Activated CD8-positive, alpha-beta T cell treated with anti-CD3 and anti-CD28 coated beads for 36 hours (primary cell): ENCODE data around the gene ADD3. TPM values are rescaled to one million over a fixed set of nuclear protein-coding genes. Genes with fewer than 3 reads are reported as not detected.

Experiments
- ATAC-seq: fragments of 200-7000 bp; cut with Tn5 transposase; one replicate; pipeline ENCODE4 v1.10.0; 2021; ENCODE audit warnings: mild to moderate bottlenecking, moderate library complexity
- CTCF ChIA-PET: fragments of 350-600 bp; sonication (Branson Sonifier 250); formaldehyde crosslinking; loops from one replicate; lab custom pipeline; 2021; ENCODE audit warnings: antibody characterized with exemption; lab: Charles Lee
- POLR2A ChIA-PET: fragments of 350-600 bp; sonication (Branson Sonifier 250); formaldehyde crosslinking; loops from one replicate; lab custom pipeline; 2021; ENCODE audit warnings: antibody characterized with exemption; lab: Charles Lee
- DNase-seq: peaks from one replicate; pipeline ENCODE4 v3.0.0-alpha.2; 2020
- H3K27ac Mint-ChIP-seq: one replicate; pipeline ENCODE4 v1.8.0; 2021; ENCODE audit warnings: mild to moderate bottlenecking, mixed read lengths
- H3K27me3 Mint-ChIP-seq: one replicate; pipeline ENCODE4 v1.8.0; 2021; ENCODE audit warnings: mixed read lengths
- H3K36me3 Mint-ChIP-seq: one replicate; pipeline ENCODE4 v1.8.0; 2021; ENCODE audit warnings: low read depth, mixed read lengths
- H3K4me1 Mint-ChIP-seq: one replicate; pipeline ENCODE4 v1.8.0; 2021; ENCODE audit warnings: low read depth, mixed read lengths
- H3K4me3 Mint-ChIP-seq: one replicate; pipeline ENCODE4 v1.8.0; 2021; ENCODE audit warnings: mild to moderate bottlenecking, moderate library complexity, mixed read lengths
- H3K9me3 Mint-ChIP-seq: one replicate; pipeline ENCODE4 v1.8.0; 2021; ENCODE audit warnings: mixed read lengths
- CTCF ChIP-seq: fragments of 200-600 bp; IDR thresholded peaks from one replicate; pipeline ENCODE4 v1.8.0; 2022; ENCODE audit warnings: antibody characterized with exemption, mild to moderate bottlenecking
- intact Hi-C: fragments of 100-400 bp; cut with micrococcal nuclease; formaldehyde crosslinking; loops from one replicate; pipeline ENCODE4 v1.10.0; 2022
- total RNA-seq, 2 experiments: library from RNA; stranded (reverse); gene quantifications; one replicate each; pipeline ENCODE4 v1.2.3, GENCODE V29; 2021

Gene ADD3
- total RNA-seq, 2 experiments from 2014 or later = 66.8 to 77.0 TPM

DNA sequence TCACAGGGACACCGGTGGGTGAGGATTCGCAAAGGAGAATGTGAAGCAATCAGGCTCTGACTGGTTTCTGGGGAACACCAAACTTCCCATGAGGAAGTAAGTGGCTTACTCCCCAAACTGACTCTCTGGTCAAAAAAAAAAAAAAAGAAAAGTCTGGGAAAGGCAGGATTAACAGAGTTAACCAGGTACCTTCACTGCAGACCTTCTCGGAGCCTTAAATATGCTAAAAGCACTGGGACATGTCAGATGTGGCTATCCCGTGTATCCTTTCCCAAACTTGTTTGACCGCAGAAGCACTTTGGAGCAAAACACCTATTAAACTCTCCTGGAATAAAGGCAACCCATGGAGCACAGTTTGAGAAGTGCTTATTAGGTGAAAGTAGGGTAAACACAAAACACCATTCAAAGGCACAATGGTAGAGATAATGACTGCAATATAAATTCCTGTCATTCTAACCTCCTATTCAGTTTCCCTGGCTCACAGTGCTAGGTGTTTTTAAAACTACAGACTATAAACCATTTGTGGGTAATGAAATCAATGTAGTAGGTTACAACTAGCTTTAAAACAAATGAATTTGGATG, 155.5 kb downstream of the ADD3 start:
- Mint-ChIP-seq H3K9me3 (no peaks in the 10 kb centered on the region), H3K36me3 (no peaks in the 10 kb centered on the region), H3K27me3 (peaks cover 79% of the 10 kb centered on the region), H3K4me3 (no peak overlapping the region), H3K4me1 (peaks cover 17% of the 10 kb centered on the region), H3K27ac (no peak overlapping the region)
- no peak for DNase-seq
- no peak for TF ChIP-seq CTCF
- ChIA-PET POLR2A (interaction anchor here (0.9 to 1.5 kb wide), 2 partner anchors 28 to 44 kb away, joined by 3 to 4 read pairs; partner anchors contain the start of gene MXI1), CTCF (interaction anchor here (0.6 to 5.3 kb wide), 4 partner anchors 10 to 116 kb away, joined by 3 to 20 read pairs (median 4); no protein-coding TSS in a partner anchor)
- intact Hi-C loops = no loop called here
- no peak for ATAC-seq

GRCh38 chr10:110163841-110164240, 156.1 kb downstream of the ADD3 start:
- H3K27me3 Mint-ChIP-seq = peaks cover 79% of the 10 kb centered on the region
- H3K4me1 Mint-ChIP-seq = peaks cover 19% of the 10 kb centered on the region
- ChIA-PET POLR2A (interaction anchor here (0.9 to 1.5 kb wide), 2 partner anchors 27 to 43 kb away, joined by 3 to 4 read pairs; partner anchors contain the start of gene MXI1), CTCF (interaction anchor here (0.6 to 5.3 kb wide), 4 partner anchors 11 to 115 kb away, joined by 3 to 20 read pairs (median 4); no protein-coding TSS in a partner anchor)
- intact Hi-C loops = no loop called here
- H3K27ac Mint-ChIP-seq = no peak overlapping the region
- no peak overlapping the region for H3K4me3 Mint-ChIP-seq
- TF ChIP-seq CTCF = no peak
- H3K36me3 Mint-ChIP-seq = no peaks in the 10 kb centered on the region
- H3K9me3 Mint-ChIP-seq = no peaks in the 10 kb centered on the region
- ATAC-seq (no peak), DNase-seq (no peak)

GRCh38 chr10:110165239-110165638, 157.5 kb downstream of the ADD3 start:
- intact Hi-C loops = no loop called here
- H3K9me3 Mint-ChIP-seq = no peaks in the 10 kb centered on the region

DNA sequence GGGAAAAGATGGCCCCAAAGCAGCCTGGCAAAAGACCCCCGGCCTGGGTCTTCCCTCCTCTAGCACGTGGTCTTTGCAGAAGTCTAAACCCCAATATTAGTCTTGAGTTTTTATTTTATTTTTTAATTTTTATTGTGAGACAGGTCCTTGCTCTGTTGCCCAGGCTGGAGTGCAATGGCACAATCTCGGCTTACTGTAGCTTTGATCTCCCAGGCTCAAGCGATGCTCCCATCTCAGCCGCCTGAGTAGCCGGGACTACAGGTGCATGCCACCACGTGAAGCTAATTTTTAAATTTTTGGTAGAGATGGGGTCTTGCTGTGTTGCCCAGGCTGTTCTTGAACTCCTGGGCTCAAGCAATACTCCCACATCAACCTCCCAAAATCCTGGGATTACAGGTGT, 159.4 kb downstream of the ADD3 start:
- H3K4me3 Mint-ChIP-seq = no peak overlapping the region
- DNase-seq = no peak
- H3K27ac Mint-ChIP-seq = no peak overlapping the region
- ChIA-PET POLR2A (interaction anchor here (1.0 kb wide), 2 partner anchors 9 to 22 kb away, joined by 3 read pairs; no protein-coding TSS in a partner anchor), CTCF (interaction anchor here (1.5 kb wide), 1 partner anchor 112 kb away, joined by 5 read pairs; no protein-coding TSS in a partner anchor)
- H3K4me1 Mint-ChIP-seq = peaks cover 22% of the 10 kb centered on the region
- H3K9me3 Mint-ChIP-seq = no peaks in the 10 kb centered on the region
- intact Hi-C loops = no loop called here
- no peak for TF ChIP-seq CTCF
- no peaks in the 10 kb centered on the region for H3K36me3 Mint-ChIP-seq
- ATAC-seq = no peak
- H3K27me3 Mint-ChIP-seq = peaks cover 80% of the 10 kb centered on the region

More at GRCh38 chr10:110165239-110165638, 157.5 kb downstream of the ADD3 start:
- CTCF ChIA-PET = interaction anchor here (0.8 to 5.3 kb wide), 5 partner anchors 10 to 127 kb away, joined by 3 to 20 read pairs (median 3); no protein-coding TSS in a partner anchor
- peak; percentile 63 for ATAC-seq
- H3K27me3 Mint-ChIP-seq = peaks cover 80% of the 10 kb centered on the region
- TF ChIP-seq CTCF = no peak
- POLR2A ChIA-PET = no interaction called here
- peak overlapping the region; percentile 0 for H3K27ac Mint-ChIP-seq
- no peaks in the 10 kb centered on the region for H3K36me3 Mint-ChIP-seq
- H3K4me1 Mint-ChIP-seq = peaks cover 20% of the 10 kb centered on the region
- peak; percentile 64 for DNase-seq
- no peak overlapping the region for H3K4me3 Mint-ChIP-seq
